Measurements from ENCODE around the gene LNP1. TPM values are rescaled to one million over a fixed set of nuclear protein-coding genes. Genes with fewer than 3 reads are reported as not detected.

The LNP1 gene
- total RNA-seq, 4 donors from 2014 or later, result 1.8 to 3.7 (median 2.4) TPM

DNA sequence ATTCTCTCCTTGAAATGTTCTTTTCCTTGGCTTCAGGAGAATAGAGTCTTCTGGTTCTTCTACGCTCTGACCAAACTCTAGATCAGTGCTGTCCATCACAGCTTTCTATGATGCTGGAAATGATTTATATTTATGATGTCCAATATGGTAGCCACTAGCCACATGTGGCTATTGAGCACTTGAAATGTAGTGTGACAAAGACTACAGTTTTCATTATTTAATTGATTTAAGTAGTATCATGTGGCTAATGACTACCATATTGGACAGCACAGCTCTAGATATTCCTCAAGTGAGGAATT, 2.9 kb downstream of the LNP1 start:
- no peak for DNase-seq (ENCODE audit: extremely low spot score)
- Histone ChIP-seq H3K9me3 (peaks cover 0 to 12% (median 0%) of the 10 kb centered on the region in 4 donors), H3K27me3 (no peaks in the 10 kb centered on the region), H3K36me3 (no peaks in the 10 kb centered on the region), H3K4me1 (peaks cover 16 to 35% (median 34%) of the 10 kb centered on the region in 4 donors), H3K27ac (replicated peaks in 1 of 4) (no peak overlapping the region), H3K4me3 (no peak overlapping the region)
- WGBS, result 86% methylated on average over 1 of the region's 1 CpG
- intact Hi-C loops (cut with DNase I), result loop anchor here (5.0 kb wide), 1 partner anchor 587 kb away; the partner anchor contains the start of gene CMSS1
- TF ChIP-seq POLR2AphosphoS5 (IDR thresholded peaks at IDR 0.05) (no peak), EP300 (IDR thresholded peaks at IDR 0.05) (no peak), POLR2A (IDR thresholded peaks at IDR 0.05; ENCODE audit: low read depth) (no peak)
- TF ChIP-seq, protein P1, sequence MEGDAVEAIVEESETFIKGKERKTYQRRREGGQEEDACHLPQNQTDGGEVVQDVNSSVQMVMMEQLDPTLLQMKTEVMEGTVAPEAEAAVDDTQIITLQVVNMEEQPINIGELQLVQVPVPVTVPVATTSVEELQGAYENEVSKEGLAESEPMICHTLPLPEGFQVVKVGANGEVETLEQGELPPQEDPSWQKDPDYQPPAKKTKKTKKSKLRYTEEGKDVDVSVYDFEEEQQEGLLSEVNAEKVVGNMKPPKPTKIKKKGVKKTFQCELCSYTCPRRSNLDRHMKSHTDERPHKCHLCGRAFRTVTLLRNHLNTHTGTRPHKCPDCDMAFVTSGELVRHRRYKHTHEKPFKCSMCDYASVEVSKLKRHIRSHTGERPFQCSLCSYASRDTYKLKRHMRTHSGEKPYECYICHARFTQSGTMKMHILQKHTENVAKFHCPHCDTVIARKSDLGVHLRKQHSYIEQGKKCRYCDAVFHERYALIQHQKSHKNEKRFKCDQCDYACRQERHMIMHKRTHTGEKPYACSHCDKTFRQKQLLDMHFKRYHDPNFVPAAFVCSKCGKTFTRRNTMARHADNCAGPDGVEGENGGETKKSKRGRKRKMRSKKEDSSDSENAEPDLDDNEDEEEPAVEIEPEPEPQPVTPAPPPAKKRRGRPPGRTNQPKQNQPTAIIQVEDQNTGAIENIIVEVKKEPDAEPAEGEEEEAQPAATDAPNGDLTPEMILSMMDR (IDR thresholded peaks at IDR 0.05), result no peak

DNA sequence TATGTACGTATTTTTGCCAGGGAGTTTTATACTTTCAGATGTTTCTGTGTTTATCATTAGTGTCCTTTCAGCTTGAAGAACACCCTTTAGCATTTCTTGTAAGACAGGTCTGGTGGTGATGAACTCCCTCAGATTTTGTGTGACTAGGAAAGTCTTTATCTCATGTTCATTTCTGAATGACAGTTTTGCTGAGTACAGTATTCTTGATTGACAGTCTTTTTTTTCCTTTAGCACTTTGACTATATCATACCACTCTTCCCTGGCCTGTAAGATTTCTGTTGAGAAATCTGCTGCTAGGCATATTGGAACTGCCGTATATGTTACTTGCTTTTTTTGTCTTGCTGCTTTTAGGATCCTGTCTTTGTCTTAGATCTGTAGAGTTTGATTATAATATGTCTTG, 5.8 kb downstream of the LNP1 start:
- no peak overlapping the region for H3K4me3 ChIP-seq
- intact Hi-C loops (cut with DNase I), result no loop called here
- 94% methylated on average over 2 of the region's 2 CpGs for WGBS
- H3K4me1 ChIP-seq, result peaks cover 6 to 22% (median 20%) of the 10 kb centered on the region in 4 donors
- DNase-seq (ENCODE audit: extremely low spot score), result no peak
- H3K36me3 ChIP-seq, result no peaks in the 10 kb centered on the region
- TF ChIP-seq POLR2AphosphoS5 (IDR thresholded peaks at IDR 0.05), result no peak
- no peak for TF ChIP-seq EP300 (IDR thresholded peaks at IDR 0.05)
- TF ChIP-seq, protein P1 (IDR thresholded peaks at IDR 0.05), result no peak
- TF ChIP-seq POLR2A (IDR thresholded peaks at IDR 0.05; ENCODE audit: low read depth), result no peak
- peaks cover 0 to 15% (median 0%) of the 10 kb centered on the region in 4 donors for H3K9me3 ChIP-seq
- no peaks in the 10 kb centered on the region for H3K27me3 ChIP-seq
- no peak overlapping the region for H3K27ac ChIP-seq (replicated peaks in 1 of 4)

DNA sequence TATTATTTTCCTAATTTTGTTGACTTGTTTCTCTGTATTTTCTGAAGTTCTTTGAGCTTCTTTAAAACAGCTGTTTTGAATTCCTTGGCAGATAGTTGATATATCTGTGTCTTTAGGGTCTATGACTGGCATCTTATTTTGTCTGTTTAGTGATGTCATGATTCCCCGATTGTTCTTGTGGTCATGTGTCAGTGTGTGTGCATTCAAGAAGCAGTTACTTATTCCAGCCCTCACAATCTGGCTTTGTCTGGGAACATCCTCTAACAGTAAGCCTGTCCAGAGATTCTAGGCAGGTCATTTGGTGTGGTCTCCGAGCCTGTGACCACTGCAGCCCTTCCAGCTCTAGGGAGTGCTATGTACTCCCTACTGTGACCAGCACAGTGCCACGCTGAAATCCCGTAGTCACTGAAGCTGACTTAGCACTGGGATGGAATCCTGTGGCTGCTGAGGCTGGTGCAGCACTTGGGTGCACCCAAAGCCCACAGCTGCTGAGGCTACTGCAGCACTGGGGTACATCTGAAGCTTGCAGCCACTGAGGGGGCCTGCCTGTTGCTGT, 6.7 kb downstream of the LNP1 start:
- H3K4me1 ChIP-seq, result peaks cover 6 to 13% (median 11%) of the 10 kb centered on the region in 4 donors
- H3K9me3 ChIP-seq, result peaks cover 0 to 15% (median 0%) of the 10 kb centered on the region in 4 donors
- H3K36me3 ChIP-seq, result no peaks in the 10 kb centered on the region
- intact Hi-C loops (cut with DNase I), result no loop called here
- no peak overlapping the region for H3K27ac ChIP-seq (replicated peaks in 1 of 4)
- TF ChIP-seq, protein P1 (IDR thresholded peaks at IDR 0.05), result no peak
- TF ChIP-seq POLR2AphosphoS5 (IDR thresholded peaks at IDR 0.05) (no peak), EP300 (IDR thresholded peaks at IDR 0.05) (no peak), POLR2A (IDR thresholded peaks at IDR 0.05; ENCODE audit: low read depth) (no peak)
- no peak overlapping the region for H3K4me3 ChIP-seq
- H3K27me3 ChIP-seq, result no peaks in the 10 kb centered on the region
- DNase-seq (ENCODE audit: extremely low spot score), result no peak
- 83% methylated on average over 1 of the region's 4 CpGs for WGBS

DNA sequence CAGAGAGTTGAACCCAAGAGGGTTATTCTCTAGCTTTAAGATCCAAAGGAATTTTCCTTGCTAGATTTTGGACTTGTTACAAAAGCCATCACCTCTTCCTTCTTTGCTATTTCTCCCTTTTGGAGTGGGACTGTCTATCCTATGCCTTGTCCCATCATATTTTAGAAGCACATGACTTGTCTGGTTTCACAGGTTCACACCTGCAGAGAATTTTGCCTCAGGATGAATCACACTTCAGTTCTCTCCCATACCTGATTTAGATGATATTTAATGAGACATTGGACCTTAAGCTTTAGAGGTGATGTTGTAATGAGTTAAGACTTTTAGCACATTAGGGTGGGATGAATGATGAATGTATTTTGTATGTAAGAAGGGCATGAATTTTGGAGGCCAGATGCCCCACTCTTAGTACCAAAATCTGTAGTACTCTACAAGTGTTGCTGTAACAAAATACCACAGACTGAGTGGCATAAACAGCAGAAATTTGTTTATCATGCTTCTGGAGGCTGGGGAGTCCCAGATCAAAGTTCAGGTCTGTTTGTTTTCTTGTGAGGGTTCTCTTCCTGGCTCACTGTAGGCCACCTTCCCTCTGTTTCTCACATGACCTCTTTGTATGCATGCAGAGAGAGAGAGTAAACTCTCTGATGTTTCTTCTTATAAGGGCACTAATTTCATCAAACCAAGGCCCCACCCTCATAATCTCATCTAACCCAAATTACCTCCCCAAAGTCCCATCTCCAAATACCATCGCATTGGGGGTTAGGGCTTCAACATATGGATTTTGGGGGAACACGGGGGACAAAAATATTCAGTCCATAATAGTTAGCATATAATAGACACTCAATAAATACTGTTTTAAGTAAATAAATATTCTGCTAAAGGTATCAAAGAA, 10.0 kb downstream of the LNP1 start:
- Histone ChIP-seq H3K4me1 (no peaks in the 10 kb centered on the region), H3K27me3 (no peaks in the 10 kb centered on the region), H3K4me3 (no peak overlapping the region), H3K36me3 (no peaks in the 10 kb centered on the region), H3K27ac (replicated peaks in 1 of 4) (no peak overlapping the region), H3K9me3 (peaks cover 0 to 15% (median 0%) of the 10 kb centered on the region in 4 donors)
- 98% methylated on average over 2 of the region's 2 CpGs for WGBS
- no peak for DNase-seq (ENCODE audit: extremely low spot score)
- TF ChIP-seq POLR2AphosphoS5 (IDR thresholded peaks at IDR 0.05), result no peak
- no peak for TF ChIP-seq EP300 (IDR thresholded peaks at IDR 0.05)
- TF ChIP-seq POLR2A (IDR thresholded peaks at IDR 0.05; ENCODE audit: low read depth), result no peak
- intact Hi-C loops (cut with DNase I), result no loop called here

DNA sequence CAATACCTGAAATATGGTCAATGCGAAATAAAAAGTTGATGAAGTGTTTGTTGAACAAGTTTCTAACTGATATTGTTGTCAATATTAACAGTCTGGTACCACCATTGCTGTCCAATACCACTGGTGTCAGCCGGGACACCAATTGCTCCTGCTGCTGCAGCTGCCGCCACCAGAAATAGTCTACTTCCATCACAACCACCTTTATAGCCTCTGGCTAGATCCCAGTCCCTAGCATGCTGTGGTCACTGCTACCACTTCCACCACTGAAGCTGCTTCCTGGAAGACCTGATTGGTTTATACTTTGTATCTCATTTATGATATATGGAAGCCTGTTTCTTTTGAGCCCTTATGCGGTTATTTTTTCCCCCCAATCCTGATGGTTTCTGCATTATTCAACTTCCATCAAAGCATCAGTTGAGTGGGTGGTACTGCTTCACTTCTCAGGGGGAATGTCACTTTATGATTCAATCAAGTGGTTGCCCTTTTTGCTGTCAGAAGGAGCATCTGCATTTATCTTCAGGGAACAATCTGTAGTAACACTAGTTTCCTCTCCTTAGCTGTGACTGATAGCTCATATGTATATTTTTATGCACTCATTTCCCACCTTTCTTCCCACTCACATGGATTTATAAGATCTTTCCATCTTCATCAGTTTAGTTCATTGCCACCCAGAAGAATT, 11.7 kb downstream of the LNP1 start:
- TF ChIP-seq POLR2A (IDR thresholded peaks at IDR 0.05; ENCODE audit: low read depth), result no peak
- no peak for TF ChIP-seq EP300 (IDR thresholded peaks at IDR 0.05)
- TF ChIP-seq, protein P1 (IDR thresholded peaks at IDR 0.05), result no peak
- no peak for TF ChIP-seq POLR2AphosphoS5 (IDR thresholded peaks at IDR 0.05)
- intact Hi-C loops (cut with DNase I), result no loop called here
- 75% methylated on average over 4 of the region's 4 CpGs for WGBS

More for the DNA sequence above, 11.7 kb downstream of the LNP1 start:
- Histone ChIP-seq H3K4me3 (no peak overlapping the region), H3K36me3 (no peaks in the 10 kb centered on the region), H3K4me1 (no peaks in the 10 kb centered on the region), H3K27ac (replicated peaks in 1 of 4) (no peak overlapping the region), H3K9me3 (peaks cover 0 to 6% (median 0%) of the 10 kb centered on the region in 4 donors), H3K27me3 (no peaks in the 10 kb centered on the region)
- DNase-seq (ENCODE audit: extremely low spot score), result no peak
